BE2C (cell line): ENCODE results near the gene NYNRIN.

Experiments
- DNase-seq: peaks from one replicate; pipeline ENCODE4 v3.0.0-alpha.2; 2020
- H3K27me3 ChIP-seq: fragments of 250-450 bp; sonication (Bioruptor Pico); 2 replicates; pipeline ENCODE4 v1.5.1; 2020; ENCODE audit warnings: mild to moderate bottlenecking
- H3K36me3 ChIP-seq: fragments of 250-450 bp; sonication (Bioruptor Pico); 2 replicates; pipeline ENCODE4 v1.5.1; 2020; ENCODE audit warnings: mild to moderate bottlenecking
- H3K4me1 ChIP-seq: fragments of 250-450 bp; sonication (Bioruptor Pico); 2 replicates; pipeline ENCODE4 v1.5.1; 2020
- H3K4me3 ChIP-seq: 2 replicates; pipeline ENCODE4 v1.5.1; 2011; ENCODE audit warnings: low read depth, low read length
- H3K9me3 ChIP-seq: fragments of 250-450 bp; sonication (Bioruptor Pico); 2 replicates; pipeline ENCODE4 v1.5.1; 2020
- TF ChIP-seq, protein P1 (sequence below): IDR thresholded peaks from 2 replicates; pipeline ENCODE4 v1.5.1; 2012; ENCODE audit warnings: mild to moderate bottlenecking, low read depth, low read length

NYNRIN gene

DNA sequence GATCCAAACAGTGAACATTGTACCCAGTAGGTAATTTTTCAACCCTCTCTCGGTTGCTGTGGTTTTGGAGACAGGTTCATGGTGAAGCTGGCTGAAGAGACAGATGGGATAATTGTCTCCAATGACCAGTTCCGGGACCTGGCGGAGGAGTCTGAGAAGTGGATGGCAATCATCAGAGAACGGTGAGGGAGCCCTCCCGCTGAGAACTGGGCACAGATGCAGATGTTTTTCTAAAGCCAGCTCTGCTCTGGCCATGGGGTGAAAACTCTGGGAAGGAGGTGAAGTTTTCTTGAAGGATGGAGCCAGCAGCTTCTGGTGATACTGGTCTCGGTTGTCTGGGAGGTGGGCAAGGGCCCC lies 37.2 kb downstream of the NYNRIN start:
- no peaks in the 10 kb centered on the region for H3K9me3 ChIP-seq
- peaks cover 24% of the 10 kb centered on the region for H3K36me3 ChIP-seq
- TF ChIP-seq, protein P1, sequence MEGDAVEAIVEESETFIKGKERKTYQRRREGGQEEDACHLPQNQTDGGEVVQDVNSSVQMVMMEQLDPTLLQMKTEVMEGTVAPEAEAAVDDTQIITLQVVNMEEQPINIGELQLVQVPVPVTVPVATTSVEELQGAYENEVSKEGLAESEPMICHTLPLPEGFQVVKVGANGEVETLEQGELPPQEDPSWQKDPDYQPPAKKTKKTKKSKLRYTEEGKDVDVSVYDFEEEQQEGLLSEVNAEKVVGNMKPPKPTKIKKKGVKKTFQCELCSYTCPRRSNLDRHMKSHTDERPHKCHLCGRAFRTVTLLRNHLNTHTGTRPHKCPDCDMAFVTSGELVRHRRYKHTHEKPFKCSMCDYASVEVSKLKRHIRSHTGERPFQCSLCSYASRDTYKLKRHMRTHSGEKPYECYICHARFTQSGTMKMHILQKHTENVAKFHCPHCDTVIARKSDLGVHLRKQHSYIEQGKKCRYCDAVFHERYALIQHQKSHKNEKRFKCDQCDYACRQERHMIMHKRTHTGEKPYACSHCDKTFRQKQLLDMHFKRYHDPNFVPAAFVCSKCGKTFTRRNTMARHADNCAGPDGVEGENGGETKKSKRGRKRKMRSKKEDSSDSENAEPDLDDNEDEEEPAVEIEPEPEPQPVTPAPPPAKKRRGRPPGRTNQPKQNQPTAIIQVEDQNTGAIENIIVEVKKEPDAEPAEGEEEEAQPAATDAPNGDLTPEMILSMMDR = no peak
- no peak overlapping the region for H3K4me3 ChIP-seq
- 0 out of 2 replicates have a peak, but pooled peaks cover 3% of the 10 kb centered on the region for H3K4me1 ChIP-seq
- no peak for DNase-seq
- no peaks in the 10 kb centered on the region for H3K27me3 ChIP-seq

DNA sequence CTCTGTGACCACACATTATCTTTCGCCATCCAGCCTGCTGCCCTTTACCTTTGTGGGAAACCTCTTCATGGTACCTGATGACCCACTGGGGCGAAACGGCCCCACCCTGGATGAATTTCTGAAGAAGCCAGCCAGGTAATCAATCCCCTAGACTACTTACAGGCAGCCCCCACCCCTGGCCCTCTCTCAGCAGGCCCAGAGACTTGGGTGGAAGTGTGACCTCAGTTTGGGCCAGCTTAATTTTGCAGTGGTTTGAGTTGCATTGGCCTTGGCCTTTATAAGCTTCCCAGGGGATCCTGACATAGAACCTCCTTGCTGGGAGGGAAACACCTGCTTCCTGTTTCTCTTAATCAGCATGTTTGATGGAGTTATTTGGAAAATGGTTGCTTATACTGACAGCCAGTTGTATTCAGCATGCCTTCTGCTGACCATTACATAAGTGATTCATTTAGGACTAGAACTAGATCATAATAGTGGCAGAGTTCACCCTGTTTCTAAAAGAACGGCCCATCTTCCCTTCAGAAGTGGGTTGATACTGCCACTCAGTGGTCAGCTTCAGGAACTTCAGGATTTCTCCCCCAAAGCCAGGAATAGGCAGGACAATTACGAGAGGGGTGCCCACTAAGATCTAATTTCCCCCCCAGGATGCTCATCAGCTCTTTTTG lies 37.7 kb downstream of the NYNRIN start:
- H3K9me3 ChIP-seq = no peaks in the 10 kb centered on the region
- TF ChIP-seq, protein P1 = peak; percentile 88
- no peak overlapping the region for H3K4me3 ChIP-seq
- H3K4me1 ChIP-seq = peaks cover 3% of the 10 kb centered on the region
- peaks cover 29% of the 10 kb centered on the region for H3K36me3 ChIP-seq
- no peaks in the 10 kb centered on the region for H3K27me3 ChIP-seq
- DNase-seq = peak; percentile 45

DNA sequence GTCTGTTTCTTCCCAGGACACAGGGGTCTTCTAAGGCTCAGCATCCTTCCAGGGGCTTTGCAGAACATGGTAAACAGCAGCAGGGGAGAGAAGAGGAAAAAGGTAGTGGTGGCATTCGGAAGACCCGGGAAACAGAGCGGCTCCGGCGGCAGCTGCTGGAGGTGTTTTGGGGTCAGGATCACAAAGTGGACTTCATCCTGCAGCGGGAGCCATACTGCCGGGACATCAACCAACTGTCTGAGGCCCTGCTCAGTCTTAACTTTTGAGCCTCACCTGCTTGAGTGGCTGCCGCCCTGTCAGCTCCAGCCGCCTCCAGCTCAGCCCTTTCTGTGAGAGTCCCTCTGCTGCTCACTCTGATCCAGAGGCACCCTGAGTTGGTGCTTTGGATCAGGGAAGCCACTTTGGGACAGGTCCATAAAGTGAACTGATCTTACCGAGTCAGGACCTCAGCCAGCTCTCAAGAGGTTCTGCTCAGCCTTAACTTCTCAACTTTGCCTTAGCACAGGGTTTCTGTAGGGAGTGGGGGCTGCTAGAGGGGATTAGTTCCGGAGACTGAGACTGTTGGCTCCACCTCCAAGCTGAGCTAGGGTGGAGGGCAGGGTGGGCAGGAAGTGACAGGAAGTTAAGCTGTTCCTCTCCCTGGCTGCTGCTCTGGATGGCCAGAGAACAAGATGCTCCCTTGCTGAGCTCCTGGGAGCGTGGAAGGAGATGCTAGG lies 38.4 kb downstream of the NYNRIN start:
- H3K27me3 ChIP-seq = no peaks in the 10 kb centered on the region
- TF ChIP-seq, protein P1 = no peak
- no peaks in the 10 kb centered on the region for H3K9me3 ChIP-seq
- no peak overlapping the region for H3K4me3 ChIP-seq
- peaks cover 3% of the 10 kb centered on the region for H3K4me1 ChIP-seq
- DNase-seq = no peak
- H3K36me3 ChIP-seq = peaks cover 29% of the 10 kb centered on the region

DNA sequence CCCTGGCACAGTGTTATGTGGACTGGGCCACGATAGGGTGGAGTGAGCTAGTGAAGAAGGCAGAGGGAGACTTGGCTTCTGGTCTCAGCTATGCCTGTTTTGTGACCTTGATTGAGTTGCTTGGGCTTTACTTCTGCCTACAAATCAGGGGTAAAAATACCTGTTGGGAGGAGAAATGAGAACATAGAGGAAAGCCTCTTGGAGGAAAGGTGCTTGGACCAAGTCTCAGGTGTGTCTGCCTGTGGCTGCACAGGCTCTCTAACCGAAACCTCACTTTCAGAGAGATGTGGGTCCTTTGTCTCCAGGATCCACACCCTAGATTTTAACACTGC lies 38.9 kb downstream of the NYNRIN start:
- H3K36me3 ChIP-seq = peaks cover 29% of the 10 kb centered on the region
- TF ChIP-seq, protein P1 = no peak

DNA sequence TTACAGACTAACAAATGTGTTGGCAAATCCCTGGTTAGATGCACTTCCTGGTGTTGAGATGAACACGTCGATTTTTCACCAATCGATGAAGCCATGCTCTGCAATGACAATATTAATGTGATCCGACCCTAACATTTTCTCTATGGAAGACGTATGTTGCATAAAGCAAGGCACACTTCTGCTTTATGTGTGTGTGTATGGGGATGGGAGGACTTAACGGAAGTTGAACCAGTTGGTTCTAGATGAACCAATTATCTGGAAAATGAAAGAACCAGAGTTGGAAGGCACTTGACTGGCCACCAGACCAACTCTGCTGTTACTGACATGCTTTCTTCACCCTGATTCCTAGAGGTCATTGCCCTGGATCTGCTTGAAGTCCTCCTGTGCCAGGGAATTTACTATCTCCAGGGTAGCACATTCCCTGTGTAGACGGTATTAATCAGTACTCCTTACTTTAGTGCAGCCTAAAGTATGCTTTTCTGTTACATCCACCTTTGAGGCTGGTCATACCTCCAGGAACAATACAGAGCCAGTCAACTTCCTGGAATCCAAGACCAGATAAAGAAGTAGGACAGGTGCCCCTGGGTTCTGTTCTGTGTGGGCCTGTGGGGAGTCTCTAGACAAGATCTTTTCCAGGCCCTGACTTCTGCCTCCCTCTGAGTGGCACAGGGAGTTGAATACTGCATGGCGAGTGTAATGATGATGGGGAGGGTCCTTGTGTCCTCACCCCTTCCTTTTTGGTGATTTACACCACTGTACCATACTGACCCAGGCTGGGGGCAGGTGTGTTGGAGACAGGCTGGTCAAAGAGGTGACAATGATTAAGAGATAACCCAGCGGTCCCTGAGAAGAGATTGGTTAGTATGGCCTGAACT lies 39.7 kb downstream of the NYNRIN start:
- Histone ChIP-seq H3K36me3 (peaks cover 29% of the 10 kb centered on the region), H3K4me1 (peaks cover 3% of the 10 kb centered on the region)
- TF ChIP-seq, protein P1 = no peak

More for the DNA sequence above, 38.9 kb downstream of the NYNRIN start:
- H3K4me3 ChIP-seq = no peak overlapping the region
- no peaks in the 10 kb centered on the region for H3K9me3 ChIP-seq
- no peaks in the 10 kb centered on the region for H3K27me3 ChIP-seq
- H3K4me1 ChIP-seq = peaks cover 3% of the 10 kb centered on the region
- no peak for DNase-seq

More for the DNA sequence above, 39.7 kb downstream of the NYNRIN start:
- no peak for DNase-seq
- no peaks in the 10 kb centered on the region for H3K27me3 ChIP-seq
- H3K9me3 ChIP-seq = no peaks in the 10 kb centered on the region
- no peak overlapping the region for H3K4me3 ChIP-seq
